HepG2 (cell line): ENCODE measurements around the gene CTNNBIP1. TPM values are rescaled to one million over a fixed set of nuclear protein-coding genes. Genes with fewer than 3 reads are reported as not detected.
A peak's percentile ranks its signal among the peaks of the same experiment; 100 is the strongest.

Experiments
- ARID2 ChIP-seq: sonication (generic); formaldehyde crosslinking; IDR thresholded peaks from 2 replicates; pipeline ENCODE4 v1.8.1; 2022; ENCODE audit warnings: mild to moderate bottlenecking, missing genetic modification reagents, borderline replicate concordance
- ELK4 ChIP-seq: sonication (generic); formaldehyde crosslinking; IDR thresholded peaks from 2 replicates; pipeline ENCODE4 v1.9.0; 2021; ENCODE audit warnings: missing genetic modification reagents, borderline replicate concordance
- FOSL2 ChIP-seq: sonication (generic); formaldehyde crosslinking; IDR thresholded peaks from 2 replicates; pipeline ENCODE4 v1.4.0; 2020; ENCODE audit warnings: missing genetic modification reagents
- GTF3A ChIP-seq: sonication (generic); formaldehyde crosslinking; conservative IDR thresholded peaks from 2 replicates; pipeline ENCODE4 v1.4.0; 2020; ENCODE audit warnings: mild to moderate bottlenecking, missing genetic modification reagents
- HHEX ChIP-seq: IDR thresholded peaks from 2 replicates; pipeline ENCODE4 v1.6.1; 2016; ENCODE audit warnings: control low read depth
- ISX ChIP-seq: sonication (generic); formaldehyde crosslinking; conservative IDR thresholded peaks from 2 replicates; pipeline ENCODE4 v1.5.0; 2020; ENCODE audit warnings: missing genetic modification reagents
- KDM5A ChIP-seq: fragments of 200-600 bp; sonication (generic); IDR thresholded peaks from 2 replicates; pipeline ENCODE4 v1.7.0; 2018; ENCODE audit warnings: antibody characterized with exemption, mild to moderate bottlenecking, low read length, borderline replicate concordance
- PAX8 ChIP-seq: sonication (generic); formaldehyde crosslinking; IDR thresholded peaks from 2 replicates; pipeline ENCODE4 v1.8.0; 2022; ENCODE audit warnings: mild to moderate bottlenecking, missing genetic modification reagents, borderline replicate concordance
- PHF20 ChIP-seq: sonication (generic); formaldehyde crosslinking; IDR thresholded peaks from 2 replicates; pipeline ENCODE4 v1.5.0; 2020; ENCODE audit warnings: mild to moderate bottlenecking, missing genetic modification reagents
- REL ChIP-seq: sonication (generic); formaldehyde crosslinking; conservative IDR thresholded peaks from 2 replicates; pipeline ENCODE4 v1.8.0; 2022; ENCODE audit warnings: mild to moderate bottlenecking, missing genetic modification reagents, moderate library complexity
- SAFB2 ChIP-seq: sonication (generic); formaldehyde crosslinking; IDR thresholded peaks from 2 replicates; pipeline ENCODE4 v1.5.1; 2020; ENCODE audit warnings: missing genetic modification reagents, low read depth, mild to moderate bottlenecking, borderline replicate concordance
- SMAD3 ChIP-seq: sonication (generic); formaldehyde crosslinking; IDR thresholded peaks from 2 replicates; pipeline ENCODE4 v1.4.0; 2020; ENCODE audit warnings: missing genetic modification reagents
- SMAD9 ChIP-seq: sonication (generic); formaldehyde crosslinking; IDR thresholded peaks from 2 replicates; pipeline ENCODE4 v1.5.1; 2020; ENCODE audit warnings: mild to moderate bottlenecking, missing genetic modification reagents
- SOX13 ChIP-seq, 3 experiments: fragments of 450-650 bp in 1 of 3; sonication (generic) in 1 of 3; formaldehyde crosslinking in 1 of 3; IDR thresholded peaks in 2 of 3; conservative IDR thresholded peaks in 1 of 3; 2 replicates each; pipeline versions ENCODE4 v1.5.0 to v1.6.1; 2016 to 2020; ENCODE audit warnings: antibody characterized with exemption in 1 of 3, mild to moderate bottlenecking in 1 of 3, missing compliant biosample characterization in 1 of 3, missing genetic modification reagents in 1 of 3, moderate library complexity in 1 of 3
- TAF1 ChIP-seq: sonication (generic); formaldehyde crosslinking; IDR thresholded peaks from 2 replicates; pipeline ENCODE4 v1.4.0; 2020; ENCODE audit warnings: missing genetic modification reagents
- ZFP41 ChIP-seq: sonication (generic); formaldehyde crosslinking; IDR thresholded peaks from 2 replicates; pipeline ENCODE4 v1.4.0; 2020; ENCODE audit warnings: mild to moderate bottlenecking, missing genetic modification reagents, borderline replicate concordance
- ZFYVE20 ChIP-seq: sonication (generic); formaldehyde crosslinking; IDR thresholded peaks from 2 replicates; pipeline ENCODE4 v1.8.0; 2023; ENCODE audit warnings: low read depth, mild to moderate bottlenecking, moderate library complexity, missing genetic modification reagents, borderline replicate concordance
- ZNF326 ChIP-seq: sonication (generic); formaldehyde crosslinking; IDR thresholded peaks from 2 replicates; pipeline ENCODE4 v1.4.0; 2020; ENCODE audit warnings: missing genetic modification reagents, borderline replicate concordance
- ZNF414 ChIP-seq: sonication (generic); formaldehyde crosslinking; IDR thresholded peaks from 2 replicates; pipeline ENCODE4 v1.5.0; 2020; ENCODE audit warnings: missing genetic modification reagents
- ZNF713 ChIP-seq: sonication (generic); formaldehyde crosslinking; IDR thresholded peaks from 2 replicates; pipeline ENCODE4 v1.4.0; 2020; ENCODE audit warnings: mild to moderate bottlenecking, missing genetic modification reagents
- ZNF788 ChIP-seq: sonication (generic); formaldehyde crosslinking; IDR thresholded peaks from 2 replicates; pipeline ENCODE4 v1.5.0; 2020; ENCODE audit warnings: mild to moderate bottlenecking, missing genetic modification reagents, borderline replicate concordance
- polyA plus RNA-seq, 8 experiments: library from polyadenylated mRNA; depleted of rRNA in 3 of 8; stranded (reverse) in 7 of 8; unstranded in 1 of 8; fragments of >200 nt; fragmentation: Illumina TruSeq in 4 of 8; extraction: Trizol in 4 of 8; gene quantifications; 2 replicates each; pipeline versions ENCODE4 v1.2.1 to v1.2.3, GENCODE V29; 2011 to 2016; ENCODE audit warnings: low read depth in 4 of 8, missing spikeins in 1 of 8, mixed read lengths in 1 of 8; ENCODE audit not compliant: insufficient read depth in 1 of 8
- total RNA-seq, 5 experiments: library from RNA; depleted of rRNA; stranded (reverse); fragments of >200 nt; fragmentation: Illumina TruSeq; extraction: Trizol; gene quantifications; 2 replicates each; pipeline ENCODE4 v1.2.3, GENCODE V29; 2016; ENCODE audit warnings: low read depth in 1 of 5
- TF ChIP-seq, protein P1 (sequence below), 2 experiments: fragments of 450-650 bp in 1 of 2; sonication (generic) in 1 of 2; formaldehyde crosslinking; IDR thresholded peaks; 2 replicates each; pipeline versions ENCODE4 v1.5.0 to v1.8.0; 2020 to 2022; ENCODE audit warnings: mild to moderate bottlenecking in 1 of 2, missing genetic modification reagents in 1 of 2
- TF ChIP-seq, protein P2 (sequence below): sonication (generic); formaldehyde crosslinking; IDR thresholded peaks from 2 replicates; pipeline ENCODE4 v1.4.0; 2020; ENCODE audit warnings: mild to moderate bottlenecking, missing genetic modification reagents

Gene CTNNBIP1
- total and polyA plus RNA-seq, 2 of the 13 experiments (the other 11 are each of a cell fraction or from before 2014, with no cell fraction given), result 71.7 to 83.0 TPM

- TF ChIP-seq GTF3A (CRISPR knock-in tag), result no peak; the same call in 1 of the 2 replicates
- TF ChIP-seq HHEX, result no peak
- TF ChIP-seq FOSL2 (CRISPR knock-in tag), result no peak
- peak; percentile 41; the same call in 1 of the 2 replicates for TF ChIP-seq SAFB2 (CRISPR knock-in tag)
- TF ChIP-seq, protein P1, sequence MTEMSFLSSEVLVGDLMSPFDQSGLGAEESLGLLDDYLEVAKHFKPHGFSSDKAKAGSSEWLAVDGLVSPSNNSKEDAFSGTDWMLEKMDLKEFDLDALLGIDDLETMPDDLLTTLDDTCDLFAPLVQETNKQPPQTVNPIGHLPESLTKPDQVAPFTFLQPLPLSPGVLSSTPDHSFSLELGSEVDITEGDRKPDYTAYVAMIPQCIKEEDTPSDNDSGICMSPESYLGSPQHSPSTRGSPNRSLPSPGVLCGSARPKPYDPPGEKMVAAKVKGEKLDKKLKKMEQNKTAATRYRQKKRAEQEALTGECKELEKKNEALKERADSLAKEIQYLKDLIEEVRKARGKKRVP (CRISPR knock-in tag; IDR thresholded peaks at IDR 0.05), result peak in 1 of 2 experiments; percentile 51; a peak in 1 of 4 replicates
- TF ChIP-seq ZNF414 (CRISPR knock-in tag), result peak; percentile 78
- TF ChIP-seq PHF20 (CRISPR knock-in tag), result peak; percentile 98
- TF ChIP-seq PAX8 (CRISPR knock-in tag), result no peak
- TF ChIP-seq ZFYVE20 (CRISPR knock-in tag), result no peak
- peak; percentile 52; the same call in 1 of the 2 replicates for TF ChIP-seq ISX (CRISPR knock-in tag)
- no peak for TF ChIP-seq ELK4 (CRISPR knock-in tag)
- TF ChIP-seq ZNF326 (CRISPR knock-in tag), result no peak
- TF ChIP-seq ZNF713, result peak; percentile 54; the same call in 1 of the 2 replicates
- peak; percentile 92 for TF ChIP-seq TAF1 (CRISPR knock-in tag)
- TF ChIP-seq REL, result no peak; the same call in 1 of the 2 replicates
- TF ChIP-seq SOX13 (IDR thresholded peaks at IDR 0.05), result peak; percentile 41; the same call in 1 of the 2 replicates
- peak in 1 of 2 experiments; percentile 69; a peak in 2 of 4 replicates for TF ChIP-seq SOX13 (CRISPR knock-in tag; conservative IDR thresholded peaks at IDR 0.05 in 1 of 2, IDR thresholded peaks at IDR 0.05 in 1 of 2)
- no peak for TF ChIP-seq ARID2 (CRISPR knock-in tag)
- TF ChIP-seq SMAD3 (CRISPR knock-in tag), result peak; percentile 69; the same call in 1 of the 2 replicates
- TF ChIP-seq, protein P2, sequence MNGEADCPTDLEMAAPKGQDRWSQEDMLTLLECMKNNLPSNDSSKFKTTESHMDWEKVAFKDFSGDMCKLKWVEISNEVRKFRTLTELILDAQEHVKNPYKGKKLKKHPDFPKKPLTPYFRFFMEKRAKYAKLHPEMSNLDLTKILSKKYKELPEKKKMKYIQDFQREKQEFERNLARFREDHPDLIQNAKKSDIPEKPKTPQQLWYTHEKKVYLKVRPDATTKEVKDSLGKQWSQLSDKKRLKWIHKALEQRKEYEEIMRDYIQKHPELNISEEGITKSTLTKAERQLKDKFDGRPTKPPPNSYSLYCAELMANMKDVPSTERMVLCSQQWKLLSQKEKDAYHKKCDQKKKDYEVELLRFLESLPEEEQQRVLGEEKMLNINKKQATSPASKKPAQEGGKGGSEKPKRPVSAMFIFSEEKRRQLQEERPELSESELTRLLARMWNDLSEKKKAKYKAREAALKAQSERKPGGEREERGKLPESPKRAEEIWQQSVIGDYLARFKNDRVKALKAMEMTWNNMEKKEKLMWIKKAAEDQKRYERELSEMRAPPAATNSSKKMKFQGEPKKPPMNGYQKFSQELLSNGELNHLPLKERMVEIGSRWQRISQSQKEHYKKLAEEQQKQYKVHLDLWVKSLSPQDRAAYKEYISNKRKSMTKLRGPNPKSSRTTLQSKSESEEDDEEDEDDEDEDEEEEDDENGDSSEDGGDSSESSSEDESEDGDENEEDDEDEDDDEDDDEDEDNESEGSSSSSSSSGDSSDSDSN, result peak; percentile 97
- TF ChIP-seq ZNF788 (CRISPR knock-in tag), result peak; percentile 88; the same call in 1 of the 2 replicates
- no peak; the same call in 1 of the 2 replicates for TF ChIP-seq ZFP41 (CRISPR knock-in tag)
- TF ChIP-seq KDM5A, result peak; percentile 99
- TF ChIP-seq SMAD9, result no peak
Measured at GRCh38 chr1:9942939-9943788, 33.1 kb upstream of the CTNNBIP1 start, which contains the start of the genes LZIC and NMNAT1 (continued).
